SK-N-SH treated with all-trans-retinoic acid at 6 μM for 48 hours (cell line): ENCODE data around the gene KCNK2.

Experiments used
- ATAC-seq: fragments of 200-7000 bp; cut with Tn5 transposase; 3 replicates; pipeline ENCODE4 v1.9.1; 2020; ENCODE audit warnings: mild to moderate bottlenecking, moderate library complexity
- ARNTL ChIP-seq: fragments of 450-650 bp; formaldehyde crosslinking; IDR thresholded peaks from 2 replicates; pipeline ENCODE4 v1.5.0; 2020; ENCODE audit warnings: low read depth, mild to moderate bottlenecking, moderate library complexity, borderline replicate concordance
- BACH2 ChIP-seq: fragments of 250-450 bp; sonication (Bioruptor Pico); IDR thresholded peaks from 2 replicates; pipeline ENCODE4 v1.9.0; 2021; ENCODE audit warnings: mild to moderate bottlenecking, borderline replicate concordance
- CSRNP3 ChIP-seq: fragments of 250-450 bp; sonication (Bioruptor Pico); IDR thresholded peaks from 2 replicates; pipeline ENCODE4 v1.5.1; 2021; ENCODE audit warnings: mild to moderate bottlenecking, moderate library complexity
- ESRRG ChIP-seq: fragments of 250-450 bp; sonication (Bioruptor Pico); IDR thresholded peaks from 2 replicates; pipeline ENCODE4 v1.6.1; 2021; ENCODE audit warnings: mild to moderate bottlenecking
- ISL1 ChIP-seq: fragments of 250-450 bp; sonication (Bioruptor Pico); IDR thresholded peaks from 2 replicates; pipeline ENCODE4 v2.1.2; 2022; ENCODE audit warnings: mild to moderate bottlenecking, moderate library complexity
- OSR1 ChIP-seq: fragments of 250-450 bp; sonication (Bioruptor Pico); IDR thresholded peaks from 2 replicates; pipeline ENCODE4 v1.8.0; 2022; ENCODE audit warnings: moderate library complexity, mild to moderate bottlenecking, inconsistent platforms
- POU6F1 ChIP-seq: fragments of 250-450 bp; sonication (Bioruptor Pico); IDR thresholded peaks from 2 replicates; pipeline ENCODE4 v1.8.0; 2021; ENCODE audit warnings: low read depth, mild to moderate bottlenecking, moderate library complexity, borderline replicate concordance
- PPARA ChIP-seq: fragments of 250-450 bp; sonication (Bioruptor Pico); IDR thresholded peaks from 2 replicates; pipeline ENCODE4 v1.5.0; 2020; ENCODE audit warnings: mild to moderate bottlenecking, borderline replicate concordance
- TCF4 ChIP-seq: fragments of 250-450 bp; sonication (Bioruptor Pico); IDR thresholded peaks from 2 replicates; pipeline ENCODE4 v1.8.0; 2021; ENCODE audit warnings: mild to moderate bottlenecking, moderate library complexity, borderline replicate concordance
- TSHZ2 ChIP-seq: fragments of 250-450 bp; sonication (Bioruptor Pico); IDR thresholded peaks from 2 replicates; pipeline ENCODE4 v1.5.0; 2020; ENCODE audit warnings: mild to moderate bottlenecking, moderate library complexity
- ZC3H10 ChIP-seq: fragments of 250-450 bp; sonication (Bioruptor Pico); IDR thresholded peaks from 2 replicates; pipeline ENCODE4 v1.5.1; 2021; ENCODE audit warnings: mild to moderate bottlenecking, moderate library complexity
- ZFP3 ChIP-seq: fragments of 250-450 bp; sonication (Bioruptor Pico); IDR thresholded peaks from 2 replicates; pipeline ENCODE4 v1.5.0; 2020; ENCODE audit warnings: mild to moderate bottlenecking, moderate library complexity
- ZFP30 ChIP-seq: fragments of 450-650 bp; formaldehyde crosslinking; IDR thresholded peaks from 2 replicates; pipeline ENCODE4 v1.5.0; 2022; ENCODE audit warnings: mild to moderate bottlenecking, moderate library complexity
- ZNF565 ChIP-seq: fragments of 450-650 bp; formaldehyde crosslinking; conservative IDR thresholded peaks from 2 replicates; pipeline ENCODE4 v1.5.0; 2020; ENCODE audit warnings: low read depth, mild to moderate bottlenecking, moderate library complexity
- ZNF70 ChIP-seq: fragments of 450-650 bp; formaldehyde crosslinking; IDR thresholded peaks from 2 replicates; pipeline ENCODE4 v1.5.0; 2020; ENCODE audit warnings: mild to moderate bottlenecking, moderate library complexity

Gene KCNK2

GRCh38 chr1:215083383-215083961, 935 bp downstream of the KCNK2 start:
- TF ChIP-seq TSHZ2 (CRISPR knock-in tag), result no peak
- no peak for TF ChIP-seq ZFP30 (CRISPR knock-in tag)
- no peak for TF ChIP-seq ZFP3 (CRISPR knock-in tag)
- no peak for TF ChIP-seq ZNF70 (CRISPR knock-in tag)
- no peak for TF ChIP-seq BACH2
- TF ChIP-seq ISL1, result no peak
- TF ChIP-seq OSR1, result no peak
- no peak for TF ChIP-seq ZC3H10 (CRISPR knock-in tag)
- no peak for TF ChIP-seq TCF4
- no peak for TF ChIP-seq CSRNP3 (CRISPR knock-in tag)
- no peak for TF ChIP-seq ESRRG (CRISPR knock-in tag)
- TF ChIP-seq PPARA (CRISPR knock-in tag), result no peak
- ATAC-seq, result peak; percentile 71

GRCh38 chr1:215084621-215085020, 2.1 kb downstream of the KCNK2 start:
- TF ChIP-seq ESRRG (CRISPR knock-in tag) (no peak), PPARA (CRISPR knock-in tag) (no peak)
- ATAC-seq, result no peak

GRCh38 chr1:215087603-215088002, 5.1 kb downstream of the KCNK2 start:
- no peak for TF ChIP-seq OSR1
- no peak for ATAC-seq

GRCh38 chr1:215094381-215094780, 11.8 kb downstream of the KCNK2 start:
- ATAC-seq, result no peak
- TF ChIP-seq ZFP30 (CRISPR knock-in tag), result no peak
- no peak for TF ChIP-seq ARNTL
- no peak for TF ChIP-seq ZNF70 (CRISPR knock-in tag)
- TF ChIP-seq BACH2, result no peak
- TF ChIP-seq ESRRG (CRISPR knock-in tag), result no peak
- TF ChIP-seq PPARA (CRISPR knock-in tag), result no peak
- TF ChIP-seq ZC3H10 (CRISPR knock-in tag), result no peak
- TF ChIP-seq, all 23 proteins: peak for 0

GRCh38 chr1:215095524-215095923, 13.0 kb downstream of the KCNK2 start:
- TF ChIP-seq ZFP3 (CRISPR knock-in tag) (no peak), ISL1 (no peak), ZNF565 (CRISPR knock-in tag) (no peak), TSHZ2 (CRISPR knock-in tag) (no peak), OSR1 (no peak), ZNF70 (CRISPR knock-in tag) (no peak), POU6F1 (CRISPR knock-in tag) (no peak), TCF4 (no peak), BACH2 (no peak), ESRRG (CRISPR knock-in tag) (no peak)
- ATAC-seq, result peak; percentile 64
